DMS79 (cell line): ENCODE measurements around the gene IL1RAPL1.

Source experiments
- DNase-seq: peaks from one replicate; lab custom pipeline; 2025; lab: John Stamatoyannopoulos, UW

Gene IL1RAPL1

GRCh38 chrX:29652484-29652883 lies 1065.2 kb downstream of the IL1RAPL1 start:
- no peak for DNase-seq

GRCh38 chrX:29653721-29654120 lies 1066.5 kb downstream of the IL1RAPL1 start:
- no peak for DNase-seq

- DNase-seq, result no peak
Measured at GRCh38 chrX:29659911-29660310, 1072.7 kb downstream of the IL1RAPL1 start.

GRCh38 chrX:29661290-29661689 lies 1074.0 kb downstream of the IL1RAPL1 start:
- no peak for DNase-seq

GRCh38 chrX:29662101-29662500 lies 1074.9 kb downstream of the IL1RAPL1 start:
- no peak for DNase-seq

- no peak for DNase-seq
Measured at GRCh38 chrX:29662759-29663503, 1075.7 kb downstream of the IL1RAPL1 start.

GRCh38 chrX:29665532-29665931 lies 1078.3 kb downstream of the IL1RAPL1 start:
- DNase-seq, result no peak

- no peak for DNase-seq
Measured at GRCh38 chrX:29666366-29666765, 1079.1 kb downstream of the IL1RAPL1 start.

GRCh38 chrX:29671421-29671820 lies 1084.2 kb downstream of the IL1RAPL1 start:
- no peak for DNase-seq

- no peak for DNase-seq
Measured at GRCh38 chrX:29687687-29688086, 1100.4 kb downstream of the IL1RAPL1 start.

- no peak for DNase-seq
Measured at GRCh38 chrX:29690061-29690460, 1102.8 kb downstream of the IL1RAPL1 start.

GRCh38 chrX:29691044-29691443 lies 1103.8 kb downstream of the IL1RAPL1 start:
- no peak for DNase-seq

GRCh38 chrX:29693912-29694311 lies 1106.7 kb downstream of the IL1RAPL1 start:
- DNase-seq, result no peak

GRCh38 chrX:29699239-29699638 lies 1112.0 kb downstream of the IL1RAPL1 start:
- no peak for DNase-seq

- no peak for DNase-seq
Measured at GRCh38 chrX:29707088-29707487, 1119.8 kb downstream of the IL1RAPL1 start.

- no peak for DNase-seq
Measured at GRCh38 chrX:29721152-29721551, 1133.9 kb downstream of the IL1RAPL1 start.

- no peak for DNase-seq
Measured at GRCh38 chrX:29724316-29724715, 1137.1 kb downstream of the IL1RAPL1 start.

GRCh38 chrX:29726811-29727210 lies 1139.6 kb downstream of the IL1RAPL1 start:
- no peak for DNase-seq

GRCh38 chrX:29728639-29729038 lies 1141.4 kb downstream of the IL1RAPL1 start:
- DNase-seq, result no peak

GRCh38 chrX:29744966-29745365 lies 1157.7 kb downstream of the IL1RAPL1 start:
- DNase-seq, result no peak

- no peak for DNase-seq
Measured at GRCh38 chrX:29746326-29746725, 1159.1 kb downstream of the IL1RAPL1 start.

- no peak for DNase-seq
Measured at GRCh38 chrX:29762006-29762405, 1174.8 kb downstream of the IL1RAPL1 start.

GRCh38 chrX:29775890-29776289 lies 1188.6 kb downstream of the IL1RAPL1 start:
- no peak for DNase-seq

- no peak for DNase-seq
Measured at GRCh38 chrX:29787656-29788055, 1200.4 kb downstream of the IL1RAPL1 start.
